Testis (tissue), 3 donors: ENCODE data around the gene SCAMP1. TPM values are rescaled to one million over a fixed set of nuclear protein-coding genes. Genes with fewer than 3 reads are reported as not detected.
"Not testable (repeated sequence)": the region's sequence is repeated elsewhere in the genome, so short reads cannot be mapped to it uniquely, and the experiment has no call there.

Source experiments
- DNase-seq: peaks from one replicate; pipeline ENCODE4 v3.0.0-alpha.2; 2019
- H3K27ac ChIP-seq, 2 donors: fragments of 200-600 bp; sonication (generic); one replicate each; pipeline ENCODE4 v1.5.1; 2019
- H3K27me3 ChIP-seq: fragments of 200-600 bp; sonication (generic); one replicate; pipeline ENCODE4 v1.5.1; 2019
- H3K36me3 ChIP-seq: fragments of 200-600 bp; sonication (generic); one replicate; pipeline ENCODE4 v1.5.1; 2017; ENCODE audit warnings: low read depth; ENCODE audit errors: missing control alignments
- H3K4me1 ChIP-seq: fragments of 200-600 bp; sonication (generic); one replicate; pipeline ENCODE4 v1.5.1; 2019
- H3K4me3 ChIP-seq, 2 donors: fragments of 200-600 bp; sonication (generic); one replicate each; pipeline ENCODE4 v1.5.1; 2017 to 2019
- H3K9me3 ChIP-seq: fragments of 200-600 bp; sonication (generic); one replicate; pipeline ENCODE4 v1.5.1; 2017
- POLR2A ChIP-seq: fragments of 450-650 bp; IDR thresholded peaks from one replicate; pipeline ENCODE4 v1.6.1; 2017; ENCODE audit warnings: antibody characterized with exemption, mild to moderate bottlenecking, moderate library complexity
- WGBS, 2 donors: methylation state at CpG; one replicate each; pipeline ENCODE4 v1.1.5; 2018; 5-methylcytosine and 5-hydroxymethylcytosine counted together
- intact Hi-C: fragments of 100-400 bp; cut with DNase I; formaldehyde crosslinking; loops from one replicate; pipeline ENCODE4 v1.15.1; 2023; ENCODE audit warnings: low total_unique reads
- polyA plus RNA-seq: library from polyadenylated mRNA; stranded (reverse); fragments of 350-450 nt; fragmentation: Illumina TruSeq; extraction: RNeasy Lipid Tissue Mini Kit (QIAGEN cat#74804); gene quantifications from one replicate; pipeline ENCODE4 v1.2.3, GENCODE V29; 2014; ENCODE audit warnings: low read depth, low replicate concordance; ENCODE audit not compliant: insufficient read depth
- total RNA-seq, 2 donors: library from RNA; depleted of rRNA; stranded (reverse); fragments of >200 nt; gene quantifications; one replicate each; pipeline ENCODE4 v1.2.3, GENCODE V29; 2016
- TF ChIP-seq, protein P1 (sequence below), 3 experiments: fragments of 450-650 bp in 2 of 3; fragments of 200-600 bp in 1 of 3; sonication (generic) in 1 of 3; IDR thresholded peaks; one replicate each; pipeline ENCODE4 v1.5.1; 2016 to 2019; ENCODE audit warnings: antibody characterized with exemption in 3 of 3, mild to moderate bottlenecking in 2 of 3, moderate library complexity in 1 of 3

SCAMP1 gene
- total and polyA plus RNA-seq, 3 donors from 2014 or later, result 22.5 to 35.9 (median 28.3) TPM

DNA sequence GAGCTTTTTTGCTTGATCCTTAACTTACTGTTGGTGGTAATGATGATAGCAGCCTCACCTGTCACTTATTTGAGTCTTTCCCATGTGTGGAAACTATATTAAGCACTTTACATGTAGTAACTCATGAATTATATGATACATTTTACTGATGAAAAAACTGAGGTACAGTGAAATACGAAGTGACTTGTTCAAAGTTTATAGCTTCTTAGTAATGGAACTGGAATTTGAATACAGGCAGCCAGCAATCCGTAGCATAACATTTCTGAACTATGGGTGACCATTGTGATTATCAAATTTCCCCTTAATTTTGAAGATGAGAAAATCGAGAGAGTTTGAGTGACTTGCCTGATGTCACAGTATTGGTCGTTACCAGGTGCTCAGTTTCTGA is 17.3 kb downstream of the SCAMP1 start:
- H3K36me3 ChIP-seq, result no peaks in the 10 kb centered on the region
- TF ChIP-seq, protein P1, sequence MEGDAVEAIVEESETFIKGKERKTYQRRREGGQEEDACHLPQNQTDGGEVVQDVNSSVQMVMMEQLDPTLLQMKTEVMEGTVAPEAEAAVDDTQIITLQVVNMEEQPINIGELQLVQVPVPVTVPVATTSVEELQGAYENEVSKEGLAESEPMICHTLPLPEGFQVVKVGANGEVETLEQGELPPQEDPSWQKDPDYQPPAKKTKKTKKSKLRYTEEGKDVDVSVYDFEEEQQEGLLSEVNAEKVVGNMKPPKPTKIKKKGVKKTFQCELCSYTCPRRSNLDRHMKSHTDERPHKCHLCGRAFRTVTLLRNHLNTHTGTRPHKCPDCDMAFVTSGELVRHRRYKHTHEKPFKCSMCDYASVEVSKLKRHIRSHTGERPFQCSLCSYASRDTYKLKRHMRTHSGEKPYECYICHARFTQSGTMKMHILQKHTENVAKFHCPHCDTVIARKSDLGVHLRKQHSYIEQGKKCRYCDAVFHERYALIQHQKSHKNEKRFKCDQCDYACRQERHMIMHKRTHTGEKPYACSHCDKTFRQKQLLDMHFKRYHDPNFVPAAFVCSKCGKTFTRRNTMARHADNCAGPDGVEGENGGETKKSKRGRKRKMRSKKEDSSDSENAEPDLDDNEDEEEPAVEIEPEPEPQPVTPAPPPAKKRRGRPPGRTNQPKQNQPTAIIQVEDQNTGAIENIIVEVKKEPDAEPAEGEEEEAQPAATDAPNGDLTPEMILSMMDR (IDR thresholded peaks at IDR 0.05), result no peak
- no peak for TF ChIP-seq POLR2A
- no peaks in the 10 kb centered on the region for H3K9me3 ChIP-seq
- intact Hi-C loops, result no loop called here
- H3K27me3 ChIP-seq, result no peaks in the 10 kb centered on the region
- peaks cover 7% of the 10 kb centered on the region for H3K4me1 ChIP-seq
- 92 to 94% methylated on average over 4 of the region's 4 CpGs for WGBS, 2 donors
- H3K27ac ChIP-seq, result no peak overlapping the region
- DNase-seq, result no peak
- H3K4me3 ChIP-seq, result no peak overlapping the region

DNA sequence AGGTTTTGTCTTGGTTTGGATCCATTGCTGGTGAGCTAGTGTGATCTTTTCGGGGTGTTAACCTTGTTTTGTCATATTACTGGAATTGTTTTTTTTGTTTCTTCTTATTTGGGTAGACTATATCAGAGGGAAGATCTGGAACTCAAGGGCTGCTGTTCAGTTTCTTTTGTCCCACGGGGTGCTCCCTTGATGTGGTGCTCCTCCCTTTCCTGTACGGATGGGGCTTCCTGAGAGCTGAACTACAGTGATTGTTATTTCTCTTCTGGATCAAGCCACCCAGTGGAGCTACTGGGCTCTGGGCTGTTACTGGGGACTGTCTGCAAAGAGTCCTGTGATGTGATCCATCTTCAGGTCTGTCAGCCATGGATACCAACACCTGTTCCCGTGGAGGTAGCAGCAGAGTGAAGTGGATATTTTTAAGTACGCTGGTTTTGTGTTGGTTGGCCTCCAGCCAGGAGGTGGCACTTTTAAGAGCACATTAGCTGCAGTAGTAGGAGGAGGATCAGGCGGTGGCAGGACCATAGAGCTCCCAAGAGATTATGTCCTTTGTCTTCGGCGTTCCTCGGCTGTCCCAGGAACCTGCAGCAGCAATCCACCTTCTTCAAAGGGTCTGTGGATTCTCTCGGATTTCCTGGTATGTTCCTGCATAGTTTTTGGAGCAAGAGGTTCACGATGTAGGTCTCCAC is 27.2 kb downstream of the SCAMP1 start:
- no peak for DNase-seq
- Histone ChIP-seq H3K36me3 (no peaks in the 10 kb centered on the region), H3K4me1 (no peaks in the 10 kb centered on the region), H3K27me3 (no peaks in the 10 kb centered on the region), H3K9me3 (no peaks in the 10 kb centered on the region), H3K4me3 (no peak overlapping the region), H3K27ac (no peak overlapping the region)
- TF ChIP-seq, protein P1 (IDR thresholded peaks at IDR 0.05), result no peak
- TF ChIP-seq POLR2A, result no peak
- intact Hi-C loops, result no loop called here
- WGBS, 2 donors, result 91% methylated on average over 8 to 11 of the region's 11 CpGs

DNA sequence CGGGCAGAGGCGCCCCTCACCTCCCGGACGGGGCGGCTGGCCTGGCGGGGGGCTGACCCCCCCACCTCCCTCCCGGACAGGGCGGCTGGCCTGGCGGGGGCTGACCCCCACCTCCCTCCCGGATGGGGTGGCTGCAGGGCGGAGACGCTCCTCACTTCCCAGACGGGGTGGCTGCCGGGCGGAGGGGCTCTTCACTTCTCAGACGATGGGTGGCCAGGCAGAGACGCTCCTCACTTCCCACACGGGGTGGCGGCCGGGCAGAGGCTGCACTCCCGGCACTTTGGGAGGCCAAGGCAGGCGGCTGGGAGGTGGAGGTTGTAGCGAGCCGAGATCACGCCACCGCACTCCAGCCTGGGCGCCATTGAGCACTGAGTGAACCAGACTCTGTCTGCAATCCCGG is 30.9 kb downstream of the SCAMP1 start:
- H3K4me1 ChIP-seq, intact Hi-C loops, H3K4me3 ChIP-seq, H3K36me3 ChIP-seq, H3K27ac ChIP-seq, H3K9me3 ChIP-seq, H3K27me3 ChIP-seq, DNase-seq: not testable (repeated sequence)
- 78 to 97% methylated on average over 11 to 12 of the region's 28 CpGs for WGBS, 2 donors

DNA sequence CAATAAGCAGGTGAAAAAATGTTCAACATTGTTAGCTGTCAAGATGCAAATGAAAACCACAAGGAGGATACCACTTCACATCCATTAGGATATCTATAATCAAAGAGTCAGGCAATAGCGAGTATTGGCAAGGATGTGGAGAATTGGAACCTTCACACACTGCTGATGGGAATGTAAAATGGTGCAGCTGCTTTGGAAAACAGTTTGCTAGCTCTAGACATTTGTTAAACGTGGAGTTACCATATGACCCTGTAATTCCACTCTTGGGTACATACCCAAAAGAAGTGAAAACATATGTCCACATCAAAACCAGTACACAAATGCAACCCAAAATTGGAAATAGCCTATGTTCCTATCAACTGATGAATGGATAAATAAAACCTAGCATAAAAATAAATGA is 37.4 kb downstream of the SCAMP1 start:
- Histone ChIP-seq H3K27ac (no peak overlapping the region), H3K9me3 (no peaks in the 10 kb centered on the region), H3K4me1 (no peaks in the 10 kb centered on the region), H3K4me3 (no peak overlapping the region), H3K36me3 (no peaks in the 10 kb centered on the region), H3K27me3 (no peaks in the 10 kb centered on the region)
- TF ChIP-seq POLR2A, result no peak
- TF ChIP-seq, protein P1 (IDR thresholded peaks at IDR 0.05), result no peak
- WGBS, 2 donors, result 84 to 91% methylated on average over 2 of the region's 2 CpGs
- DNase-seq, result no peak
- intact Hi-C loops, result no loop called here

DNA sequence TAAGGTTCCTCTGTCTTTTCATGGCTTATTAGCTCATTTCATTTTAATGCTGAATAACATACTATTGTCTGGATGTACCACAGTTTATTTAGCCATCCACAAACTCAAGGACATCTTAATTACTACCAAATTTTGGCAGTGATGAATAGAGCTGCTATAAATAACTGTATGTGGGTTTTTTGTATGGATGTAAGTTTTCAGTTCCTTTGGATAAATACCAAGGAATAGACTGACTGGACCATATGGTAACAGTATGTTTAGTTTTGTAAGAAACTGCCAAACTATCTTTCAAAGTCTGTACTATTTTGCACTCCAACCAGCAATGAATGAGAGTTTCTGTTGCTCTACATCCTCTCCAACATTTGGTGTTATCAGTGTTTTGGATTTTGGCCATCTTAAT is 38.7 kb downstream of the SCAMP1 start:
- Histone ChIP-seq H3K9me3 (no peaks in the 10 kb centered on the region), H3K27me3 (no peaks in the 10 kb centered on the region), H3K4me1 (no peaks in the 10 kb centered on the region), H3K4me3 (no peak overlapping the region), H3K36me3 (no peaks in the 10 kb centered on the region), H3K27ac (no peak overlapping the region)
- no peak for DNase-seq
- TF ChIP-seq POLR2A, result no peak
- TF ChIP-seq, protein P1 (IDR thresholded peaks at IDR 0.05), result no peak
- intact Hi-C loops, result no loop called here
